Cardiac muscle cell (in vitro differentiated cells and primary cell): Measurements from ENCODE around the gene HNRNPLL. TPM values are rescaled to one million over a fixed set of nuclear protein-coding genes. Genes with fewer than 3 reads are reported as not detected.

Experiments used
- DNase-seq, 2 donors: peaks; one replicate each; pipeline versions ENCODE4 v3.0.0 to v3.0.0-alpha.2; 2010 to 2017; ENCODE audit warnings: low read depth in 1 of 2, low spot score in 1 of 2
- H3K27ac ChIP-seq: fragments of 200-600 bp; sonication (generic); 2 replicates; pipeline ENCODE4 v1.5.1; 2016
- H3K27me3 ChIP-seq: fragments of 200-600 bp; sonication (generic); 2 replicates; pipeline ENCODE4 v1.6.0; 2016; ENCODE audit warnings: control low read depth
- H3K36me3 ChIP-seq: fragments of 200-600 bp; sonication (generic); 2 replicates; pipeline ENCODE4 v1.5.1; 2016; ENCODE audit warnings: control low read depth
- H3K4me1 ChIP-seq: fragments of 200-600 bp; sonication (generic); 2 replicates; pipeline ENCODE4 v1.8.1; 2017; ENCODE audit warnings: low read depth, mild to moderate bottlenecking, mixed run types
- H3K4me3 ChIP-seq: fragments of 200-600 bp; sonication (generic); 2 replicates; pipeline ENCODE4 v1.5.1; 2016; ENCODE audit warnings: mild to moderate bottlenecking
- H3K9me3 ChIP-seq: fragments of 200-600 bp; sonication (generic); 2 replicates; pipeline ENCODE4 v1.5.1; 2017; ENCODE audit warnings: low read depth, mild to moderate bottlenecking, control low read depth
- polyA plus RNA-seq: library from polyadenylated mRNA; unstranded; fragments of >200 nt; fragmentation: Nextera tagmentation; extraction: Ambion mirVana; gene quantifications from 2 replicates; pipeline ENCODE4 v1.2.1, GENCODE V29; 2016
- total RNA-seq: library from RNA; depleted of rRNA; stranded (reverse); fragments of >200 nt; gene quantifications from 2 replicates; pipeline ENCODE4 v1.2.3, GENCODE V29; 2016
- TF ChIP-seq, protein P1 (sequence below): IDR thresholded peaks from 2 replicates; pipeline ENCODE4 v1.5.1; 2012; ENCODE audit warnings: low read depth, mild to moderate bottlenecking, low read length

The HNRNPLL gene
- total and polyA plus RNA-seq, 2 experiments from 2014 or later, result 65.4 to 76.2 TPM

DNA sequence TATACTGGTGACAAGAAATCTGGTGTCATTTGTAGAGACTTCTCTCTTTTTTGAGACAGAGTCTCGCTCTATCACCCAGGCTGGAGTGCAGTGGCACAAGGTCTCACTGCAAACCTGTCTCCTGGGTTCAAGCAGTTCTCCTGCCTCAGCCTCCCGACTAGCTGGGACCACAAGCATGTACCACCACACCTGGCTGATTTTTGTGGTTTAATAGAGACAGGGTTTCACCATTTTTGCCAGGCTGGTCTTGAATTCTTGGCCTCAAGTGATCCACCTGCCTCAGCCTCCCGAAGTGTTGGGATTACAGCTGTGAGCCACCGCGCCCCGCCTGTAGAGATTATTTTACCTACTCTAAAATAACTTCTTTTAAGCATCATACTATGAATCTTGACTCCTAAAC is 6.5 kb downstream of the HNRNPLL start:
- Histone ChIP-seq H3K36me3 (no peaks in the 10 kb centered on the region), H3K9me3 (no peaks in the 10 kb centered on the region), H3K4me3 (no peak overlapping the region), H3K27me3 (no peaks in the 10 kb centered on the region), H3K27ac (no peak overlapping the region), H3K4me1 (peaks cover 31% of the 10 kb centered on the region)
- no peak for DNase-seq
- TF ChIP-seq, protein P1, sequence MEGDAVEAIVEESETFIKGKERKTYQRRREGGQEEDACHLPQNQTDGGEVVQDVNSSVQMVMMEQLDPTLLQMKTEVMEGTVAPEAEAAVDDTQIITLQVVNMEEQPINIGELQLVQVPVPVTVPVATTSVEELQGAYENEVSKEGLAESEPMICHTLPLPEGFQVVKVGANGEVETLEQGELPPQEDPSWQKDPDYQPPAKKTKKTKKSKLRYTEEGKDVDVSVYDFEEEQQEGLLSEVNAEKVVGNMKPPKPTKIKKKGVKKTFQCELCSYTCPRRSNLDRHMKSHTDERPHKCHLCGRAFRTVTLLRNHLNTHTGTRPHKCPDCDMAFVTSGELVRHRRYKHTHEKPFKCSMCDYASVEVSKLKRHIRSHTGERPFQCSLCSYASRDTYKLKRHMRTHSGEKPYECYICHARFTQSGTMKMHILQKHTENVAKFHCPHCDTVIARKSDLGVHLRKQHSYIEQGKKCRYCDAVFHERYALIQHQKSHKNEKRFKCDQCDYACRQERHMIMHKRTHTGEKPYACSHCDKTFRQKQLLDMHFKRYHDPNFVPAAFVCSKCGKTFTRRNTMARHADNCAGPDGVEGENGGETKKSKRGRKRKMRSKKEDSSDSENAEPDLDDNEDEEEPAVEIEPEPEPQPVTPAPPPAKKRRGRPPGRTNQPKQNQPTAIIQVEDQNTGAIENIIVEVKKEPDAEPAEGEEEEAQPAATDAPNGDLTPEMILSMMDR, result no peak

DNA sequence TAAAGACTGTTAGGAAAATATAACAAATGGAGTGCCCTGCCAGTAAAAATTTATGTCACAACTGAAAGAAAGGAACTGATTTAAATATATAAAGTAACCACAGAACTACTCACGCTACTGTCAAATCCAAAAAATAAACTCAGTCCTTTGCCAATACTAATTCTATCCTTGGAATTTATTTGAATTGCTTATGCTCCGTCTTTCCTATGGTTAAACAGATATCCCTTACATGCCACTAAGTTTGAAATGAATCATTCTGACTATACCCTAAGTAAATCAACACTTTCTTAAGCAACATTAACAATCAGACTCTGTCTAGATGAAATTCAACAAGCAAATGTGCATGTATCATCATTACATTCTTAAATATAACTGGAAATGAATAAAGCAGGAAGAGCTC is 9.8 kb downstream of the HNRNPLL start:
- H3K36me3 ChIP-seq, result no peaks in the 10 kb centered on the region
- peaks cover 1% of the 10 kb centered on the region for H3K4me1 ChIP-seq
- H3K4me3 ChIP-seq, result no peak overlapping the region
- DNase-seq, result peak in 1 of 2 donors; percentile 20
- TF ChIP-seq, protein P1, result no peak
- H3K27me3 ChIP-seq, result no peaks in the 10 kb centered on the region
- no peak overlapping the region for H3K27ac ChIP-seq
- H3K9me3 ChIP-seq, result no peaks in the 10 kb centered on the region

- H3K4me3 ChIP-seq, result no peak overlapping the region
- TF ChIP-seq, protein P1, result no peak
- H3K4me1 ChIP-seq, result no peaks in the 10 kb centered on the region
- no peaks in the 10 kb centered on the region for H3K27me3 ChIP-seq
- no peaks in the 10 kb centered on the region for H3K9me3 ChIP-seq
- no peak overlapping the region for H3K27ac ChIP-seq
- no peaks in the 10 kb centered on the region for H3K36me3 ChIP-seq
- DNase-seq, result no peak
These were observed 11.6 kb downstream of the HNRNPLL start for GRCh38 chr2:38591152-38591551.

DNA sequence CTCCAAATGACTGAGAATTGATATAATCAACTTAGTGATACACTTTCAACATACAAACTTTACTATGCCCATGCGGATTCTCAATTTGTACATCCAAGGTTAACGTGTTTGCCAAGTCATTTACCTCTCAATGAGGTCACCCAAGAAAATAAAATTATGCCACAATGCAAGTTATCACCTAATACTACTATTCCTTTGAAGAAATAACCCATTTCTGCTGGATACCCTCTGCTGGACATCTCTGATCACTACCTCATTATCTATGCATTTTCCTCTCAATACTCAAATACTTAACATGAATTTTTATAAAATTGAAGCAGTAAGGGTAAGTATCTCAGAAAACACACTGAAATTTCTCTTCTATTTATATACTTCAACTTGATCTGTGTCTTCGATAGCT is 12.7 kb downstream of the HNRNPLL start:
- Histone ChIP-seq H3K9me3 (no peaks in the 10 kb centered on the region), H3K27me3 (no peaks in the 10 kb centered on the region), H3K4me3 (no peak overlapping the region), H3K27ac (peak overlapping the region; percentile 2), H3K4me1 (no peaks in the 10 kb centered on the region), H3K36me3 (peaks cover 6% of the 10 kb centered on the region)
- TF ChIP-seq, protein P1, result peak; percentile 24
- DNase-seq, result no peak

DNA sequence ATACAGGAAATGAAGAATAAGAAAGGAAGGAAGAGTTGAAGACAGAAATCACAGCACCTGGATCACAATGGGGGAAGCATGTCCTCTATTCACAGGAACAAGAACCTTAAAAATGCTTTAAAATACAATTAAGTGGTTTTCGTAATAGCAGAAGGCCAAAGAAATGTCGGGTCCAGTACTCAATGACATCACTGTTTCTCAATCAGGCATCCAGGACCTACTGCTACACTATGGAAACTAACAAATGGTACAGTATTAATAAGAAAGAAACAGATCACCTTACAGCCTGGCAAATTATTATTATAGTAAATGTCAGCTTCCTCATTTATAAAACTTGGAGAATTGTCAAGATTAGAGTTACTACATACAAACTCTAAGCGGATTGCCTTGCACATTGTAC is 15.8 kb downstream of the HNRNPLL start:
- no peak overlapping the region for H3K27ac ChIP-seq
- peaks cover 26% of the 10 kb centered on the region for H3K36me3 ChIP-seq
- no peaks in the 10 kb centered on the region for H3K4me1 ChIP-seq
- TF ChIP-seq, protein P1, result no peak
- peak in 1 of 2 donors; percentile 28 for DNase-seq
- no peaks in the 10 kb centered on the region for H3K27me3 ChIP-seq
- no peak overlapping the region for H3K4me3 ChIP-seq
- H3K9me3 ChIP-seq, result no peaks in the 10 kb centered on the region

DNA sequence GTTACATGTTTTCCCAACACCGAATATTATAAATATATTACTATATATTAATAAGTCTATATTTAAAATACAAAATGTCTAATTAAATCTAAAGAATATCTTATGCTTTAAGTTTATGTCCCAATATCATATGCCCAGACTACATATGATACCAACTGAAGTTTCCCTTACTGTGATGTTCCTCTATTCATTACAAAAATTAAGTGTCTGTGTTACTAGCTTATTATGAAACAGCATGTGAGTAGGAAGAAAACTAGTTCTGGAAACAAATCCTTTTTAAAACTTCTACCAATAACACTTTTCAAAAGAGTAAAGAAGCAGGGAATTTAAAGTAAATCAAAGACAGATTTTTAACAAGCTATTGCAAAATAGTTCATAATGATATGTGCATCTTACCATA is 17.8 kb downstream of the HNRNPLL start:
- no peaks in the 10 kb centered on the region for H3K27me3 ChIP-seq
- no peaks in the 10 kb centered on the region for H3K9me3 ChIP-seq
- TF ChIP-seq, protein P1, result no peak
- H3K4me3 ChIP-seq, result no peak overlapping the region
- no peaks in the 10 kb centered on the region for H3K4me1 ChIP-seq
- DNase-seq, result no peak
- no peak overlapping the region for H3K27ac ChIP-seq
- peaks cover 36% of the 10 kb centered on the region for H3K36me3 ChIP-seq
